Activated gamma-delta T cell treated with Interleukin-2 at 50 U/mL for 16 hours (primary cell): ENCODE data around the gene FMN1.

Source experiments
- DNase-seq: peaks from one replicate; pipeline ENCODE4 v3.0.0-alpha.2; 2020

Gene FMN1

GRCh38 chr15:32908135-32908801 is 286.2 kb downstream of the FMN1 start:
- DNase-seq, result no peak

GRCh38 chr15:32905481-32905880 is 289.0 kb downstream of the FMN1 start:
- DNase-seq, result no peak

GRCh38 chr15:32904448-32904847 is 290.1 kb downstream of the FMN1 start:
- DNase-seq, result no peak

- no peak for DNase-seq
These were observed 290.8 kb downstream of the FMN1 start for GRCh38 chr15:32903591-32904290.

- no peak for DNase-seq
These were observed 292.5 kb downstream of the FMN1 start for GRCh38 chr15:32901995-32902394.

- DNase-seq, result no peak
These were observed 293.3 kb downstream of the FMN1 start for GRCh38 chr15:32901192-32901591.

- no peak for DNase-seq
These were observed 295.4 kb downstream of the FMN1 start for GRCh38 chr15:32899126-32899596.

- DNase-seq, result no peak
These were observed 296.1 kb downstream of the FMN1 start for GRCh38 chr15:32898414-32898813.

GRCh38 chr15:32893421-32893820 is 301.1 kb downstream of the FMN1 start:
- no peak for DNase-seq

- DNase-seq, result no peak
These were observed 305.3 kb downstream of the FMN1 start for GRCh38 chr15:32889214-32889613.

- DNase-seq, result no peak
These were observed 306.2 kb downstream of the FMN1 start for GRCh38 chr15:32888221-32888761.

GRCh38 chr15:32887090-32887489 is 307.4 kb downstream of the FMN1 start:
- DNase-seq, result no peak

- no peak for DNase-seq
These were observed 308.1 kb downstream of the FMN1 start for GRCh38 chr15:32886459-32886858.

- DNase-seq, result no peak
These were observed 308.8 kb downstream of the FMN1 start for GRCh38 chr15:32885713-32886112.

GRCh38 chr15:32884146-32884545 is 310.4 kb downstream of the FMN1 start:
- no peak for DNase-seq

GRCh38 chr15:32882955-32883354 is 311.6 kb downstream of the FMN1 start:
- no peak for DNase-seq

- no peak for DNase-seq
These were observed 313.0 kb downstream of the FMN1 start for GRCh38 chr15:32881528-32881927.

GRCh38 chr15:32880642-32881041 is 313.9 kb downstream of the FMN1 start:
- no peak for DNase-seq

- DNase-seq, result no peak
These were observed 314.5 kb downstream of the FMN1 start for GRCh38 chr15:32879980-32880379.

- no peak for DNase-seq
These were observed 315.4 kb downstream of the FMN1 start for GRCh38 chr15:32878869-32879805.

- DNase-seq, result no peak
These were observed 316.2 kb downstream of the FMN1 start for GRCh38 chr15:32878342-32878741.

- no peak for DNase-seq
These were observed 317.1 kb downstream of the FMN1 start for GRCh38 chr15:32877252-32878019.
